ENCODE data around the gene TJP1.

TJP1 gene

DNA sequence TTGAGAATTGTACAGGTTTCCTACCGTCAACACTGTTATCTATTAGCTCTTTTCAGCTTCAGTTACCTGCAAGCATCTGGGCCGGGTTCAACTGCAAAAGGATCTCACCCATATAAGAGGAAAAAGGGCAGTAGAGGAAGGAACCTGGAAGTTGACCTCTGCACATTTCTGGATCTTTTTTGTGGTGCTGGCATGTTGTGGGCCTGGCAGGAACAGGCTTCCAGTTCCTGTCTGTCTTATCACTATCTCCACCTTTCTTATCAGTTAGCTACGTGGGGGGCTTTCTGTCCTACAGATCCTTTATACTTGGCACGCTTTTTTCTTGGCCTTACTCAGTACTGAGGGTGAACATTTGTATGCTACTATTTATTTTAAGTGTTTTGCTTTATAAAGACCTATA lies 42.2 kb upstream of the TJP1 start (continued):
- TF ChIP-seq ZBTB1 (tag by site-specific recombination; IDR thresholded peaks at IDR 0.05), result no peak

DNA sequence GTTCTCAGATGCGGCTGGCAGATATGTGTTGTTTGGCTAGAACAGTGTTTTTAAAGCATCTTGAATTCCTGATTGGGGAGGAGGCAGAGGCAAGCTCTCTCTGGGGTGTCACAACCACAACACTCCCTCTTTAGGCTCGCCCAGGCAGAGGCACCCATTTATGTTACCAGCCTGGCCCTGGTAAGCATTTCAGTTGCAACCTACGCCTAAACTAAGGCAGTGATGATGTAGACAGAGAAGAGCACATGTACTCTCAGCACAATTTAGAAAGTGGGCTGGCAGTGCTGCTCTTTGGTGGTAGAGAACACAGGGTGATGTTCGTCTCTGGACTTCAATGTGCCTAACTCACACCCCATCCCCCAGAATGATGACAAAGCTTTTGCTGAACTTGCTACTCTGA lies 41.2 kb upstream of the TJP1 start:
- no peaks in the 10 kb centered on the region for H3K9me3 ChIP-seq (ENCODE audit: control insufficient read depth, insufficient read depth, low read depth, low read length)
- H3K4me3 ChIP-seq (ENCODE audit: low read depth, low read length), result no peak overlapping the region
- H3K36me3 ChIP-seq (ENCODE audit: control insufficient read depth in 2 of 2, insufficient read depth in 1 of 2, low read length in 2 of 2), result no peaks in the 10 kb centered on the region
- H3K27ac ChIP-seq (ENCODE audit: extremely low read depth, low read depth, low read length), result no peak overlapping the region
- no peaks in the 10 kb centered on the region for H3K4me1 ChIP-seq (ENCODE audit: control insufficient read depth, insufficient read depth, low read length)
- ChIA-PET CTCF (interaction anchor here (0.6 kb wide), 1 partner anchor 142 kb away, joined by 3 read pairs; no protein-coding TSS in a partner anchor), POLR2A (no interaction called here)
- TF ChIP-seq RBAK (tag by site-specific recombination; IDR thresholded peaks at IDR 0.05), result no peak
- no peak for TF ChIP-seq GLI4 (tag by site-specific recombination; IDR thresholded peaks at IDR 0.05)
- TF ChIP-seq ZNF548 (tag by site-specific recombination; IDR thresholded peaks at IDR 0.05), result no peak
- TF ChIP-seq ZNF600 (tag by site-specific recombination; IDR thresholded peaks at IDR 0.05), result no peak
- no peak for TF ChIP-seq ZFHX2 (tag by site-specific recombination; conservative IDR thresholded peaks at IDR 0.05)
- TF ChIP-seq ZNF843 (tag by site-specific recombination; IDR thresholded peaks at IDR 0.05), result no peak
- TF ChIP-seq, protein P1, sequence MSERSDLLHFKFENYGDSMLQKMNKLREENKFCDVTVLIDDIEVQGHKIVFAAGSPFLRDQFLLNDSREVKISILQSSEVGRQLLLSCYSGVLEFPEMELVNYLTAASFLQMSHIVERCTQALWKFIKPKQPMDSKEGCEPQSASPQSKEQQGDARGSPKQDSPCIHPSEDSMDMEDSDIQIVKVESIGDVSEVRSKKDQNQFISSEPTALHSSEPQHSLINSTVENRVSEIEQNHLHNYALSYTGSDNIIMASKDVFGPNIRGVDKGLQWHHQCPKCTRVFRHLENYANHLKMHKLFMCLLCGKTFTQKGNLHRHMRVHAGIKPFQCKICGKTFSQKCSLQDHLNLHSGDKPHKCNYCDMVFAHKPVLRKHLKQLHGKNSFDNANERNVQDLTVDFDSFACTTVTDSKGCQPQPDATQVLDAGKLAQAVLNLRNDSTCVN (tag by site-specific recombination; optimal IDR thresholded peaks at IDR 0.05), result no peak
- TF ChIP-seq ZNF391 (tag by site-specific recombination; IDR thresholded peaks at IDR 0.05; ENCODE audit: borderline replicate concordance, low read depth), result no peak
- no peak for TF ChIP-seq ZNF529 (tag by site-specific recombination; IDR thresholded peaks at IDR 0.05; ENCODE audit: insufficient replicate concordance)
- TF ChIP-seq ZNF514 (tag by site-specific recombination; IDR thresholded peaks at IDR 0.05), result no peak
- TF ChIP-seq, protein P2, sequence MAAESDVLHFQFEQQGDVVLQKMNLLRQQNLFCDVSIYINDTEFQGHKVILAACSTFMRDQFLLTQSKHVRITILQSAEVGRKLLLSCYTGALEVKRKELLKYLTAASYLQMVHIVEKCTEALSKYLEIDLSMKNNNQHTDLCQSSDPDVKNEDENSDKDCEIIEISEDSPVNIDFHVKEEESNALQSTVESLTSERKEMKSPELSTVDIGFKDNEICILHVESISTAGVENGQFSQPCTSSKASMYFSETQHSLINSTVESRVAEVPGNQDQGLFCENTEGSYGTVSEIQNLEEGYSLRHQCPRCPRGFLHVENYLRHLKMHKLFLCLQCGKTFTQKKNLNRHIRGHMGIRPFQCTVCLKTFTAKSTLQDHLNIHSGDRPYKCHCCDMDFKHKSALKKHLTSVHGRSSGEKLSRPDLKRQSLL (tag by site-specific recombination; IDR thresholded peaks at IDR 0.05), result no peak
- TF ChIP-seq ZNF561 (tag by site-specific recombination; IDR thresholded peaks at IDR 0.05; ENCODE audit: borderline replicate concordance), result no peak
- TF ChIP-seq ZNF132 (tag by site-specific recombination; IDR thresholded peaks at IDR 0.05; ENCODE audit: borderline replicate concordance), result no peak
- TF ChIP-seq ZNF76 (tag by site-specific recombination; IDR thresholded peaks at IDR 0.05; ENCODE audit: borderline replicate concordance, low read depth), result no peak

DNA sequence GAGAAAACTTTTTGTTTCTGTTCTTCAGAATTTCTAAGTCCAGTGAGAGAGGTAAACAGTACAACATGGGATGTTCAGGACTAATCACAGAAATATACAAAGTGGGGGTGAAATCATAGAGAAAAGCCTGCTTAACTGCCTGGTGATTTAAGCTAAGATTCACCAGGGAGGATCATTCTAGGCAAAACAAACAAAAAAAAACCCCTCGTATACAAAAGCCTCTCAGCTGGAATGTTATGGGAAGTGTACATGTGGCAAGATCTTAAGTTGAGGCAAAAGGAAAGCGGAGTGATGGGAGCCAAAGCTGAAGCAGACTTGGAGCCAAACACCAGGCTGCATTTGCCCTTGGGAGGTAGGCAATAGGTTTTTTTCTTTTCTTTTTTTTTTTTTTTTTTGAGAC lies 40.0 kb upstream of the TJP1 start:
- no peak overlapping the region for H3K27ac ChIP-seq (ENCODE audit: extremely low read depth, low read depth, low read length)
- ChIA-PET CTCF (no interaction called here), POLR2A (no interaction called here)
- H3K4me1 ChIP-seq (ENCODE audit: control insufficient read depth, insufficient read depth, low read length), result no peaks in the 10 kb centered on the region
- TF ChIP-seq ZBTB21 (tag by site-specific recombination; IDR thresholded peaks at IDR 0.05), result no peak
- TF ChIP-seq, protein P3, sequence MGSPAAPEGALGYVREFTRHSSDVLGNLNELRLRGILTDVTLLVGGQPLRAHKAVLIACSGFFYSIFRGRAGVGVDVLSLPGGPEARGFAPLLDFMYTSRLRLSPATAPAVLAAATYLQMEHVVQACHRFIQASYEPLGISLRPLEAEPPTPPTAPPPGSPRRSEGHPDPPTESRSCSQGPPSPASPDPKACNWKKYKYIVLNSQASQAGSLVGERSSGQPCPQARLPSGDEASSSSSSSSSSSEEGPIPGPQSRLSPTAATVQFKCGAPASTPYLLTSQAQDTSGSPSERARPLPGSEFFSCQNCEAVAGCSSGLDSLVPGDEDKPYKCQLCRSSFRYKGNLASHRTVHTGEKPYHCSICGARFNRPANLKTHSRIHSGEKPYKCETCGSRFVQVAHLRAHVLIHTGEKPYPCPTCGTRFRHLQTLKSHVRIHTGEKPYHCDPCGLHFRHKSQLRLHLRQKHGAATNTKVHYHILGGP (tag by site-specific recombination; IDR thresholded peaks at IDR 0.05), result no peak
- TF ChIP-seq, protein P4, sequence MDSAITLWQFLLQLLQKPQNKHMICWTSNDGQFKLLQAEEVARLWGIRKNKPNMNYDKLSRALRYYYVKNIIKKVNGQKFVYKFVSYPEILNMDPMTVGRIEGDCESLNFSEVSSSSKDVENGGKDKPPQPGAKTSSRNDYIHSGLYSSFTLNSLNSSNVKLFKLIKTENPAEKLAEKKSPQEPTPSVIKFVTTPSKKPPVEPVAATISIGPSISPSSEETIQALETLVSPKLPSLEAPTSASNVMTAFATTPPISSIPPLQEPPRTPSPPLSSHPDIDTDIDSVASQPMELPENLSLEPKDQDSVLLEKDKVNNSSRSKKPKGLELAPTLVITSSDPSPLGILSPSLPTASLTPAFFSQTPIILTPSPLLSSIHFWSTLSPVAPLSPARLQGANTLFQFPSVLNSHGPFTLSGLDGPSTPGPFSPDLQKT (IDR thresholded peaks at IDR 0.05; ENCODE audit: borderline replicate concordance, low read depth, low read length), result no peak
- no peak for TF ChIP-seq ZNF654 (tag by site-specific recombination; IDR thresholded peaks at IDR 0.05; ENCODE audit: low read depth)
- TF ChIP-seq ZNF19 (tag by site-specific recombination; IDR thresholded peaks at IDR 0.05; ENCODE audit: low read depth), result no peak
- TF ChIP-seq, protein P5, sequence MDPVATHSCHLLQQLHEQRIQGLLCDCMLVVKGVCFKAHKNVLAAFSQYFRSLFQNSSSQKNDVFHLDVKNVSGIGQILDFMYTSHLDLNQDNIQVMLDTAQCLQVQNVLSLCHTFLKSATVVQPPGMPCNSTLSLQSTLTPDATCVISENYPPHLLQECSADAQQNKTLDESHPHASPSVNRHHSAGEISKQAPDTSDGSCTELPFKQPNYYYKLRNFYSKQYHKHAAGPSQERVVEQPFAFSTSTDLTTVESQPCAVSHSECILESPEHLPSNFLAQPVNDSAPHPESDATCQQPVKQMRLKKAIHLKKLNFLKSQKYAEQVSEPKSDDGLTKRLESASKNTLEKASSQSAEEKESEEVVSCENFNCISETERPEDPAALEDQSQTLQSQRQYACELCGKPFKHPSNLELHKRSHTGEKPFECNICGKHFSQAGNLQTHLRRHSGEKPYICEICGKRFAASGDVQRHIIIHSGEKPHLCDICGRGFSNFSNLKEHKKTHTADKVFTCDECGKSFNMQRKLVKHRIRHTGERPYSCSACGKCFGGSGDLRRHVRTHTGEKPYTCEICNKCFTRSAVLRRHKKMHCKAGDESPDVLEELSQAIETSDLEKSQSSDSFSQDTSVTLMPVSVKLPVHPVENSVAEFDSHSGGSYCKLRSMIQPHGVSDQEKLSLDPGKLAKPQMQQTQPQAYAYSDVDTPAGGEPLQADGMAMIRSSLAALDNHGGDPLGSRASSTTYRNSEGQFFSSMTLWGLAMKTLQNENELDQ (tag by site-specific recombination; IDR thresholded peaks at IDR 0.05; ENCODE audit: low read depth), result no peak
- TF ChIP-seq ZNF660 (tag by site-specific recombination; IDR thresholded peaks at IDR 0.05), result no peak
- TF ChIP-seq ZNF658 (tag by site-specific recombination; IDR thresholded peaks at IDR 0.05), result no peak
- TF ChIP-seq ZNF16 (tag by site-specific recombination; IDR thresholded peaks at IDR 0.05; ENCODE audit: low read depth), result no peak
- TF ChIP-seq, protein P6, sequence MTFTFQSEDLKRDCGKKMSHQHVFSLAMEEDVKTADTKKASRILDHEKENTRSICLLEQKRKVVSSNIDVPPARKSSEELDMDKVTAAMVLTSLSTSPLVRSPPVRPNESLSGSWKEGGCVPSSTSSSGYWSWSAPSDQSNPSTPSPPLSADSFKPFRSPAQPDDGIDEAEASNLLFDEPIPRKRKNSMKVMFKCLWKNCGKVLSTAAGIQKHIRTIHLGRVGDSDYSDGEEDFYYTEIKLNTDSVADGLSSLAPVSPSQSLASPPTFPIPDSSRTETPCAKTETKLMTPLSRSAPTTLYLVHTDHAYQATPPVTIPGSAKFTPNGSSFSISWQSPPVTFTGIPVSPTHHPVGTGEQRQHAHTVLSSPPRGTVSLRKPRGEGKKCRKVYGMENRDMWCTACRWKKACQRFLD (tag by site-specific recombination; IDR thresholded peaks at IDR 0.05), result no peak
- TF ChIP-seq KLF7 (tag by site-specific recombination; IDR thresholded peaks at IDR 0.05; ENCODE audit: borderline replicate concordance), result no peak
- H3K36me3 ChIP-seq (ENCODE audit: control insufficient read depth in 2 of 2, insufficient read depth in 1 of 2, low read length in 2 of 2), result no peaks in the 10 kb centered on the region
- no peaks in the 10 kb centered on the region for H3K9me3 ChIP-seq (ENCODE audit: control insufficient read depth, insufficient read depth, low read depth, low read length)
- H3K4me3 ChIP-seq (ENCODE audit: low read depth, low read length), result no peak overlapping the region
